Fibroblast of lung (primary cell): ENCODE measurements around the gene HOXB5.

ENCODE experiments used
- CTCF ChIP-seq, 2 donors: IDR thresholded peaks in 1 of 2; conservative IDR thresholded peaks in 1 of 2; 1 replicate in 1 of 2; 2 replicates in 1 of 2; pipeline ENCODE4 v1.5.1; 2011 to 2012; ENCODE audit warnings: low read length in 2 of 2, control low read depth in 1 of 2, inconsistent platforms in 1 of 2, low read depth in 1 of 2, mild to moderate bottlenecking in 1 of 2
- EZH2 ChIP-seq: IDR thresholded peaks from 2 replicates; pipeline ENCODE4 v1.5.1; 2012; ENCODE audit warnings: low read length, control low read depth, mild to moderate bottlenecking; ENCODE audit errors: missing control alignments

- TF ChIP-seq CTCF (conservative IDR thresholded peaks at IDR 0.05 in 1 of 2, IDR thresholded peaks at IDR 0.05 in 1 of 2; ENCODE audit: low read depth in 1 of 2, low read length in 2 of 2) (no peak), EZH2 (no peak)
These were observed 38.9 kb downstream of the HOXB5 start for GRCh38 chr17:48554412-48555257.
